Heart left ventricle (tissue), 13 donors: ENCODE measurements around the gene IL36A.

Experiments
- CTCF ChIP-seq, 12 donors: fragments of 200-600 bp; sonication (generic) in 4 of 12; IDR thresholded peaks; one replicate each; pipeline versions ENCODE4 v1.5.0 to v1.8.0; 2018 to 2022; ENCODE audit warnings: antibody characterized with exemption in 12 of 12, mild to moderate bottlenecking in 5 of 12
- POLR2A ChIP-seq, 2 donors: fragments of 450-650 bp; IDR thresholded peaks; one replicate each; pipeline ENCODE4 v1.6.1; 2017; ENCODE audit warnings: antibody characterized with exemption in 2 of 2, mild to moderate bottlenecking in 2 of 2, moderate library complexity in 2 of 2
- donor health status: ischemic (EF 13 %, LVEDD 7.1; RV severe dilation, severe dysfunction).
- donor health status: DM: no; HTN: yes; CAD: no.
- donor health status: DM: no; HTN: no; CAD: no.
- donor health status: ischemic (EF 25% LVEDD 6.9; RV normal size, moderate dysfunction).
- donor health status: ischemic (EF 25% LVEDD 5.7; RV mildly dilated, moderate dysfunction).
- donor health status: ischemic (EF 35%, LVEDD 5.7; RV mildly dilated, moderate dysfunction).
- donor health status: nonischemic (EF 11% LVEDD 7.7; RV severe dilation, severe dysfunction).
- donor health status: DM: yes; HTN: yes; CAD: no.
- donor health status: PGD.
- donor health status: ischemic (EF 29% LVEDD 5.4; RV normal size, mild dysfunction).
- donor health status: nonischemic (EF 23%, LVEDD 6.1; RV moderate dilation, normal function).

DNA sequence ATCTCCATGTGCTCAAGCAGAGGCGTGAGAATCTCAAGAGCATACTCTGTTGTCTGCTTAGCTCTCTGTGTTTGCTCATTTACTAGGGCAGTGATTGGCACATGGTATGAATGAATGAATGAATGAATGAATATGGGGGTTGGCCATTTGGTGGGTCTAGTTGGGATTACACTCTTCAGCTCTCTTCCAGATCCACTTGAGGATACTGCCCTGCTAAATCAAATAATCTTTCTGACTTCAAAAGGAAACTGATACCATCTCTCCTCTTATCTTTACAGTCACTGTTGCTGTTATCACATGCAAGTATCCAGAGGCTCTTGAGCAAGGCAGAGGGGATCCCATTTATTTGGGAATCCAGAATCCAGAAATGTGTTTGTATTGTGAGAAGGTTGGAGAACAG is 25.5 kb upstream of the IL36A start:
- TF ChIP-seq POLR2A (IDR thresholded peaks at IDR 0.05) (no peak), CTCF (IDR thresholded peaks at IDR 0.05) (no peak)
